HCT116 (cell line): Measurements from ENCODE around the gene VIPR2.

Source experiments
- CEBPB ChIP-seq: IDR thresholded peaks from 2 replicates; pipeline ENCODE4 v1.6.1; 2012; ENCODE audit warnings: low read depth
- ELF1 ChIP-seq: IDR thresholded peaks from 2 replicates; pipeline ENCODE4 v1.6.1; 2012; ENCODE audit warnings: low read depth, borderline replicate concordance
- EZH2 ChIP-seq: fragments of 200-600 bp; sonication (generic); IDR thresholded peaks from 2 replicates; pipeline ENCODE4 v1.6.1; 2017; ENCODE audit warnings: antibody characterized with exemption, mixed run types
- JUND ChIP-seq: IDR thresholded peaks from 2 replicates; pipeline ENCODE4 v1.6.1; 2012
- POLR2A ChIP-seq: IDR thresholded peaks from 2 replicates; pipeline ENCODE4 v1.7.0; 2011; ENCODE audit warnings: borderline replicate concordance; ENCODE audit not compliant: insufficient read depth, insufficient read length; ENCODE audit errors: extremely low read depth
- POLR2AphosphoS5 ChIP-seq: IDR thresholded peaks from 2 replicates; pipeline ENCODE4 v1.6.1; 2011; ENCODE audit warnings: mild to moderate bottlenecking, low read depth, low read length, moderate library complexity
- RAD21 ChIP-seq: IDR thresholded peaks from 2 replicates; pipeline ENCODE4 v1.6.1; 2012; ENCODE audit warnings: low read depth, mild to moderate bottlenecking
- SP1 ChIP-seq: IDR thresholded peaks from 2 replicates; pipeline ENCODE4 v1.6.1; 2012; ENCODE audit warnings: low read depth
- TF ChIP-seq, protein P1 (sequence below): IDR thresholded peaks from 2 replicates; pipeline ENCODE4 v1.6.1; 2012
- TF ChIP-seq, protein P2 (sequence below), 3 experiments: fragments of 200-600 bp in 1 of 3; sonication (generic) in 1 of 3; IDR thresholded peaks in 2 of 3; conservative IDR thresholded peaks in 1 of 3; 2 replicates each; pipeline ENCODE4 v1.5.1; 2012 to 2017; ENCODE audit warnings: low read depth in 2 of 3, low read length in 2 of 3, antibody characterized with exemption in 1 of 3, borderline replicate concordance in 1 of 3, control low read depth in 1 of 3, mild to moderate bottlenecking in 1 of 3, mixed read lengths in 1 of 3, mixed run types in 1 of 3, moderate library complexity in 1 of 3; ENCODE audit not compliant: insufficient read depth in 1 of 3
- TF ChIP-seq, protein P3 (sequence below): IDR thresholded peaks from 2 replicates; pipeline ENCODE4 v1.6.1; 2012; ENCODE audit warnings: low read depth
- TF ChIP-seq, protein P4 (sequence below): IDR thresholded peaks from 2 replicates; pipeline ENCODE4 v1.6.1; 2011; ENCODE audit warnings: mild to moderate bottlenecking, low read length, moderate library complexity; ENCODE audit not compliant: insufficient replicate concordance; ENCODE audit errors: extremely low read depth
- TF ChIP-seq, protein P5 (sequence below): IDR thresholded peaks from 2 replicates; pipeline ENCODE4 v1.6.1; 2012

DNA sequence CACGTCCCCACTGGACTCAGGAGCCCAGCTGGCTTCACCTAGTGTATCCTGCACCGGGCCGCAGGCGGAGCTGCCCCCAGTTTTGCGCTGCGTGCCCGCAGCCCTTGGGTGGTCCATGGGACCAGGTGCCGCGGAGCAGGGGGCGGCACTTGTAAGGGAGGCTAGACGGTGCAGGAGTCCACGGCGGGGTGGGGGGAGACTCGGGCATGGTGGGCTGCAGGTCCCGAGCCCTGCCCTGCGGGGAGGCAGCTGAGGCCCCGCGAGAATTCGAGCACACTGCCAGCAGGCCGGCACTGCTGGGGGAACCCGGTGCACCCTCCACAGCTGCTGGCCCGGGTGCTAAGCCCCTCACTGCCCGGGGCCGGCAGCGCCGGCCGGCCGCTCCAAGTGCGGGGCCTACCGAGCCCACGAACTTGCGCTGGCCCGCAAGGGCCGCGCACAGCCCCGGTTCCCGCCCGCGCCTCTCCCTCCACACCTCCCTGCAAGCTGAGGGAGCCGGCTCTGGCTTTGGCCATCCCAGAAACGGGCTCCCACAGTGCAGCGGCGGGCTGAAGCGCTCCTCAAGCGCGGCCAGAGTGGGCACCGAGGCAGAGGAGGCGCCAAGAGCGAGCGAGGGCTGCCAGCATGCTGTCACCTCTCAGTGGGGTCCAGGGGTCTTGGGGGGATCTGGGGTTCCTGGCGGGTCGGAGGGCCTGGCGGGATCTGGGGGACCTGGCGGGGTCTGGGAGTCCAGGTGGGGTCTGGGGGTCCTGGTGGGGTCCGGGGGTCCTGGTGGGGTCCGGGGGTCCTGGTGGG is 81.4 kb downstream of the VIPR2 start:
- TF ChIP-seq, protein P1, sequence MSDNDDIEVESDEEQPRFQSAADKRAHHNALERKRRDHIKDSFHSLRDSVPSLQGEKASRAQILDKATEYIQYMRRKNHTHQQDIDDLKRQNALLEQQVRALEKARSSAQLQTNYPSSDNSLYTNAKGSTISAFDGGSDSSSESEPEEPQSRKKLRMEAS = no peak
- TF ChIP-seq EZH2 (no peak), CEBPB (no peak), RAD21 (no peak), POLR2AphosphoS5 (no peak), ELF1 (no peak), SP1 (no peak), POLR2A (no peak), JUND (no peak)
- TF ChIP-seq, protein P2, sequence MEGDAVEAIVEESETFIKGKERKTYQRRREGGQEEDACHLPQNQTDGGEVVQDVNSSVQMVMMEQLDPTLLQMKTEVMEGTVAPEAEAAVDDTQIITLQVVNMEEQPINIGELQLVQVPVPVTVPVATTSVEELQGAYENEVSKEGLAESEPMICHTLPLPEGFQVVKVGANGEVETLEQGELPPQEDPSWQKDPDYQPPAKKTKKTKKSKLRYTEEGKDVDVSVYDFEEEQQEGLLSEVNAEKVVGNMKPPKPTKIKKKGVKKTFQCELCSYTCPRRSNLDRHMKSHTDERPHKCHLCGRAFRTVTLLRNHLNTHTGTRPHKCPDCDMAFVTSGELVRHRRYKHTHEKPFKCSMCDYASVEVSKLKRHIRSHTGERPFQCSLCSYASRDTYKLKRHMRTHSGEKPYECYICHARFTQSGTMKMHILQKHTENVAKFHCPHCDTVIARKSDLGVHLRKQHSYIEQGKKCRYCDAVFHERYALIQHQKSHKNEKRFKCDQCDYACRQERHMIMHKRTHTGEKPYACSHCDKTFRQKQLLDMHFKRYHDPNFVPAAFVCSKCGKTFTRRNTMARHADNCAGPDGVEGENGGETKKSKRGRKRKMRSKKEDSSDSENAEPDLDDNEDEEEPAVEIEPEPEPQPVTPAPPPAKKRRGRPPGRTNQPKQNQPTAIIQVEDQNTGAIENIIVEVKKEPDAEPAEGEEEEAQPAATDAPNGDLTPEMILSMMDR (IDR thresholded peaks at IDR 0.05 in 2 of 3, conservative IDR thresholded peaks at IDR 0.05 in 1 of 3; ENCODE audit: borderline replicate concordance in 1 of 3, insufficient read depth in 1 of 3, low read depth in 2 of 3, low read length in 2 of 3) = no peak
- TF ChIP-seq, protein P3, sequence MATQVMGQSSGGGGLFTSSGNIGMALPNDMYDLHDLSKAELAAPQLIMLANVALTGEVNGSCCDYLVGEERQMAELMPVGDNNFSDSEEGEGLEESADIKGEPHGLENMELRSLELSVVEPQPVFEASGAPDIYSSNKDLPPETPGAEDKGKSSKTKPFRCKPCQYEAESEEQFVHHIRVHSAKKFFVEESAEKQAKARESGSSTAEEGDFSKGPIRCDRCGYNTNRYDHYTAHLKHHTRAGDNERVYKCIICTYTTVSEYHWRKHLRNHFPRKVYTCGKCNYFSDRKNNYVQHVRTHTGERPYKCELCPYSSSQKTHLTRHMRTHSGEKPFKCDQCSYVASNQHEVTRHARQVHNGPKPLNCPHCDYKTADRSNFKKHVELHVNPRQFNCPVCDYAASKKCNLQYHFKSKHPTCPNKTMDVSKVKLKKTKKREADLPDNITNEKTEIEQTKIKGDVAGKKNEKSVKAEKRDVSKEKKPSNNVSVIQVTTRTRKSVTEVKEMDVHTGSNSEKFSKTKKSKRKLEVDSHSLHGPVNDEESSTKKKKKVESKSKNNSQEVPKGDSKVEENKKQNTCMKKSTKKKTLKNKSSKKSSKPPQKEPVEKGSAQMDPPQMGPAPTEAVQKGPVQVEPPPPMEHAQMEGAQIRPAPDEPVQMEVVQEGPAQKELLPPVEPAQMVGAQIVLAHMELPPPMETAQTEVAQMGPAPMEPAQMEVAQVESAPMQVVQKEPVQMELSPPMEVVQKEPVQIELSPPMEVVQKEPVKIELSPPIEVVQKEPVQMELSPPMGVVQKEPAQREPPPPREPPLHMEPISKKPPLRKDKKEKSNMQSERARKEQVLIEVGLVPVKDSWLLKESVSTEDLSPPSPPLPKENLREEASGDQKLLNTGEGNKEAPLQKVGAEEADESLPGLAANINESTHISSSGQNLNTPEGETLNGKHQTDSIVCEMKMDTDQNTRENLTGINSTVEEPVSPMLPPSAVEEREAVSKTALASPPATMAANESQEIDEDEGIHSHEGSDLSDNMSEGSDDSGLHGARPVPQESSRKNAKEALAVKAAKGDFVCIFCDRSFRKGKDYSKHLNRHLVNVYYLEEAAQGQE = no peak
- TF ChIP-seq, protein P4, sequence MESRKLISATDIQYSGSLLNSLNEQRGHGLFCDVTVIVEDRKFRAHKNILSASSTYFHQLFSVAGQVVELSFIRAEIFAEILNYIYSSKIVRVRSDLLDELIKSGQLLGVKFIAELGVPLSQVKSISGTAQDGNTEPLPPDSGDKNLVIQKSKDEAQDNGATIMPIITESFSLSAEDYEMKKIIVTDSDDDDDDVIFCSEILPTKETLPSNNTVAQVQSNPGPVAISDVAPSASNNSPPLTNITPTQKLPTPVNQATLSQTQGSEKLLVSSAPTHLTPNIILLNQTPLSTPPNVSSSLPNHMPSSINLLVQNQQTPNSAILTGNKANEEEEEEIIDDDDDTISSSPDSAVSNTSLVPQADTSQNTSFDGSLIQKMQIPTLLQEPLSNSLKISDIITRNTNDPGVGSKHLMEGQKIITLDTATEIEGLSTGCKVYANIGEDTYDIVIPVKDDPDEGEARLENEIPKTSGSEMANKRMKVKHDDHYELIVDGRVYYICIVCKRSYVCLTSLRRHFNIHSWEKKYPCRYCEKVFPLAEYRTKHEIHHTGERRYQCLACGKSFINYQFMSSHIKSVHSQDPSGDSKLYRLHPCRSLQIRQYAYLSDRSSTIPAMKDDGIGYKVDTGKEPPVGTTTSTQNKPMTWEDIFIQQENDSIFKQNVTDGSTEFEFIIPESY = no peak
- TF ChIP-seq, protein P5, sequence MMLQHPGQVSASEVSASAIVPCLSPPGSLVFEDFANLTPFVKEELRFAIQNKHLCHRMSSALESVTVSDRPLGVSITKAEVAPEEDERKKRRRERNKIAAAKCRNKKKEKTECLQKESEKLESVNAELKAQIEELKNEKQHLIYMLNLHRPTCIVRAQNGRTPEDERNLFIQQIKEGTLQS = no peak
